NCI-H524 (cell line): ENCODE data around the gene SNPH.
"Not testable (repeated sequence)": the region's sequence is repeated elsewhere in the genome, so short reads cannot be mapped to it uniquely, and the experiment has no call there.

Source experiments
- DNase-seq, 2 experiments: peaks; one replicate each; lab custom pipeline; 2025; lab: John Stamatoyannopoulos, UW

The SNPH gene

DNA sequence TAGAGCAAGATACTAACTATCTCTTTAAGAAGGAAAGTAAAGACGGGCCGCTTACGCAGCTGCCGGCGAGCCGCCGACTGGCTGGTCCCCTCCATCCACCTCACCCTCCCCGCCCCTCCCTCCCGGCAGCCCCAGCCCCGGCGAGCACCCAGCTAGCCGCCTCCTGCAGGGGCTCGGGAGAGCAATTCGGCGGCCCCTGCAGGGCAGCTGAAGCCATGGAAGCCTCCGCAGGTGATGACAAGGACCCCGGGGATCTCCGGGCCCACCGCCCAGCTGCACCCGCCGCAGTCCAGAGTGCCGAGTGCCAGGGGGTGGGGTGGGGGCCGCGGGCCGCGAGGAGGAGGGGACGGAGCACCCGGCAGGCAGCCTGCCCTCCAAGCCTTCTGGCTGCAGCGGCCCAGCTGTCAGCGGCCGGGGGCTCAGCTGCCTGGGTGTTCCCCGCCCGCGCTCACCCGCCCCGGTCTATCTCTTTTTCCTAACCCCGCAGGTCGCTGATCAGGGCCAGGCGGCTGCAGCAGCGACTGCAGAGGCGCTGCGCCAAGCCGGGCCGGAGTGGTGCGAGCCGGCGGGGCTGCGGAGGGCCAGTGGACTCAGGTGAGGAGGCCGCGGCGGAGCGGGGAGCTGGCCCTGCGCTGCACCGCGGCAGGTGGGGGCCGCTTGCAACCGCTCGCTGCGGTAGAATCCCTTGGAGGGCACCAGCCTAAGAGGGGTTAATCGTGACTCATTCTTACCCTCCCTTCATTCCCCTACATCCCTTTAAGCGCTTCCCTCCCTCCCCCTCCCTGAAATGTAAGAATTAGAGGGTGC, at the start of gene SNPH:
SNPH (plus strand) TSS at position 128 of the 807 bp plus-strand sequence. CDS start 29,946 bp downstream, outside the sequence.
- peak; percentile 76 to 80 for DNase-seq

DNA sequence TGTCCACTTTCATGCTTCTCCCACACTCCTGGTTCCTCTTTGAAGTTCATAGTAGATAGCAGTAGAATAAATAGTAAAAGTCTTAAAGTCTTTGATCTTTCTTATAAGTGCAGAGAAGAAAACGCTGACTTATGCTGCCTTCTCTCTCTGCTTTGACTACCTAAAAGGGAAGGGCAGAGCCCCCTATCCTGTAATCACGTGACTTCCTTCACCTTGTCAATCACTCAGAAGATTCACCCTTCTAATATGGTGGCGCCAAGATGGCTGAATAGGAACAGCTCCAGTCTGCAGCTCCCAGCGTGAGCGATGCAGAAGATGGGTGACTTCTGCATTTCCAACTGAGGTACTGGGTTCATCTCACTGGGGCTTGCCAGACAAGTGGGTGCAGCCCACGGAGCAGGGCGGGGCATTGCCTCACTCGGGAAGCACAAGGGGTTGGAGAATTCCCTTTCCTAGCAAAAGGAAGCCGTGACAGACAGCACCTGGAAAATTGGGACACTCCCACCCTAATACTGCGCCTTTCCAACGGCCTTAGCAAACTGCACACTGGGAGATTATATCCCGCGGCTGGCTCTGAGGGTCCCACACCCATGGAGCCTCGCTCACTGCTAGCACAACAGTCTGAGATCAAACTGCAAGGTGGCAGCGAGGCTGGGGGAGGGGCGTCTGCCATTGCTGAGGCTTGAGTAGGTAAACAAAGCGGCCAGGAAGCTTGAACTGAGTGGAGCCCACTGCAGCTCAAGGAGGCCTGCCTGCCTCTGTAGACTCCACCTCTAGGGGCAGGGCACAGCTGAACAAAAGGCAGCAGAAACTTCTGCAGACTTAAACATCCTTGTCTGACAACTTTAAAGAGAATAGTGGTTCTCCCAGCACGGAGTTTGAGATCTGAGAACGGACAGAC, 49.3 kb upstream of the SNPH start:
- not testable (repeated sequence) for DNase-seq

- DNase-seq = not testable (repeated sequence)
Observed at GRCh38 chr20:1222750-1223149, 43.3 kb upstream of the SNPH start.

DNA sequence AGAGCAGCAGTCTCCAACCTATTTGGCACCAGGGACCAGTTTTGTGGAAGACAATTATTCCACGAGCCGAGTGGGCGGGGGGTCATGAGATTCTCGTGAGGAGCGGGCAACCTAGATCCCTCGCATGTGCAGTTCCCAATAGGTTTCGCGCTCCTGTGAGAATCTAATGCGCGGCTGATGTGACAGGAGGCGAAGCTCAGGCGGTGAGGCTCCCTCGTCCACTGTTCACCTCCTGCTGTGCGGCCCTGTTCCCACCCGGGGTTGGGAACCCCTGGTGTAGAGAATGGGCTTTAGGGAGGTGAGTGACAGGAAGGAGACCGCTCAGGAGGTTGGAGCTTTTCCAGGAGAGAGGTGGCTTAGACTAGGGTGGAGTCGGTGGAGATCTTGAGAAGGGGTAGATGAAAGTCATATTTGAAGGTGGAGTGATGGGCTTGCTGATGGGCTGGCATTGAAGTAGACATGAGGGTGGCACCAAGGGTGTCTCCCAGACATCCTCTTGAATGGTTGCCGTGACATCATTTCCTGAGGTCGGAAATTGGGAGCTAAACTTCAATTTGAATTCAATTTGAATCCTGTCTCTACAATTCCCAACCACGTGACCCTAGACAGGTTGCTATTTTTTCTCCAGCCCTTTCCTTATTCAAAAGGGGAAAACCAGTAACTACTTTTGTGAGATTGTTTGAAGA, 41.7 kb upstream of the SNPH start:
- DNase-seq = no peak

GRCh38 chr20:1225263-1225782, 40.8 kb upstream of the SNPH start:
- peak in 1 of 2 experiments; percentile 44 for DNase-seq

GRCh38 chr20:1225783-1226654, 40.1 kb upstream of the SNPH start, which contains the start of gene RAD21L1:
Gene RAD21L1, plus strand, starts transcription at chr20:1226044. Its CDS starts 2,410 bp downstream, at chr20:1228454.
- peak; percentile 48 to 62 for DNase-seq

- DNase-seq = no peak
Observed at GRCh38 chr20:1229541-1229940, 36.6 kb upstream of the SNPH start.

- no peak for DNase-seq
Observed at GRCh38 chr20:1232286-1233111, 33.6 kb upstream of the SNPH start.

GRCh38 chr20:1240549-1240948, 25.5 kb upstream of the SNPH start:
- DNase-seq = no peak

- DNase-seq = no peak
Observed at GRCh38 chr20:1241456-1241855, 24.6 kb upstream of the SNPH start.

- no peak for DNase-seq
Observed at GRCh38 chr20:1242099-1242498, 24.0 kb upstream of the SNPH start.

DNA sequence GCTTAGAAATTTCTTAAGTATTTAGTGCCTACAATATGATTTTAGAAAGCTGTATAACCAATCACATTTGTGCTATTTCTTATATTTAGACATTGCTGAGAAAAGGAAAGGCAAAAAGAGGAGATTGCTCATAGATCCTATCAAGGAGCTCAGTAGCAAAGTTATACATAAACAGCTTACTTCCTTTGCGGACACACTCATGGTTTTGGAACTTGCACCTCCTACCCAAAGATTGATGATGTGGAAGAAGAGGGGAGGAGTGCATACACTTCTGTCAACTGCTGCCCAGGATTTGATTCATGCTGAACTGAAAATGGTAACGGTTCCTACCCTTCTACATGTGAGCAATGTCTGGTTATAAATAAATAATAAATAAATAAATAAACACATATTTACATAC, 23.6 kb upstream of the SNPH start:
- DNase-seq = no peak

DNA sequence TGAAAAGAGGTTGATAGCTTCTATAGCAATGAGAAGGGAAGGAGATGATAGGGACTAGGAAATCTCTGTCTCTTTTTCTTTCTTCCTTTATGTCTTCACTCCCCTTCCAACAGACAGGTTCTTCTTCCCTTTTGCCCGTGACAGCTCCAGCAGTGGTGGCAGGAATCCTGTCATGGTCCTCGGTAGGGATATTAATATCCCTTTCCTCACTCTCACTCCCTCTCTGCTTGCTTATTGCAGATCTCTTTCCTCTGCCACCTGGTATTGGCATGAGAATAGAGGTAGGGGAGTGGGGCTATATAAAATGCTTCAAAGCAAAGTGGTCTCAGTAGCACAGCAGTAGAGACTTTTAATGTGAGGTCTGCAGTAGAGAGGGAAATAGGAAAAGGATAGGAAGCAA, 20.5 kb upstream of the SNPH start:
- no peak for DNase-seq

GRCh38 chr20:1247689-1248088, 18.4 kb upstream of the SNPH start:
- no peak for DNase-seq

DNA sequence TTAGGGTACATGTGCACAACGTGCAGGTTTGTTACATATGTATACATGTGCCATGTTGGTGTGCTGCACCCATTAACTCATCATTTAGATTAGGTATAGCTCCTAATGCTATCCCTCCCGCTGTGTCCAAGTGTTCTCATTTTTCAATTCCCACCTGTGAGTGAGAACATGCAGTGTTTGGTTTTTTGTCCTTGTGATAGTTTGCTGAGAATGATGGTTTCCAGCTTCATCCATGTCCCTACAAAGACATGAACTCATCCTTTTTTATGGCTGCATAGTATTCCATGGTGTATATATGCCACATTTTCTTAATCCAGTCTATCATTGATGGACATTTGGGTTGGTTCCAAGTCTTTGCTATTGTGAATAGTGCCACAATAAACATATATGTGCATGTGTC, 15.8 kb upstream of the SNPH start:
- DNase-seq = not testable (repeated sequence)

DNA sequence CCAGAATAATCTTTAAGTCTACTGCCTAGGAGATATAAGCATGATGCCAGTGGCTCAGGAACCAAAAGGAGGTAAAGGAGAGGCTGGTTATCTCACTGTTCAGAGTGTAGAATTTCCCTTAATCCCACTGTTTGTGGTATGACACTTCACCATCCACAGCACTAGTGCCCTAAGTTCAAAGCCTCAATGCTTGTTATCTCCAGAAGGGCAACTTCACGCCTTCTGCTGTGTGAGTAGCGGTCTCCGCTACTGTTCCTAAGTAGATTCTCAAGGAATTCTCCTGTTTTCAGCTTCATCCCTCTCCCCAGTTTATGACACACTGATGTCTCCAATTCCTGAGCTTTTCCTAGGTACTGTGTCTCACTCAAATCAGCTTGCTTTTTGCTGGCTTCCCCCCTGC, 13.7 kb upstream of the SNPH start:
- no peak for DNase-seq

- DNase-seq = no peak
Observed at GRCh38 chr20:1254254-1254653, 11.8 kb upstream of the SNPH start.

- DNase-seq = no peak
Observed at GRCh38 chr20:1255675-1256074, 10.4 kb upstream of the SNPH start.

- DNase-seq = peak in 1 of 2 experiments; percentile 38
Observed at GRCh38 chr20:1263853-1264252, 2.2 kb upstream of the SNPH start.

GRCh38 chr20:1264727-1265126, 1.4 kb upstream of the SNPH start:
- peak; percentile 66 to 87 for DNase-seq
